Lung (tissue), 13 donors: ENCODE results near the gene MRPL49. TPM values are rescaled to one million over a fixed set of nuclear protein-coding genes. Genes with fewer than 3 reads are reported as not detected.
"Not testable (repeated sequence)": the region's sequence is repeated elsewhere in the genome, so short reads cannot be mapped to it uniquely, and the experiment has no call there.

Experiments used
- ATAC-seq: fragments of 200-7000 bp; cut with Tn5 transposase; one replicate; pipeline ENCODE4 v1.9.1; 2020; ENCODE audit warnings: moderate number of reproducible peaks; ENCODE audit not compliant: insufficient read depth, low FRiP score
- DNase-seq, 3 donors: peaks; one replicate each; pipeline ENCODE4 v3.0.0-alpha.2; 2013 to 2017
- H3K27ac ChIP-seq, 2 donors: one replicate each; pipeline ENCODE4 v1.5.1; 2013; ENCODE audit warnings: mild to moderate bottlenecking in 2 of 2, moderate library complexity in 2 of 2, control low read depth in 1 of 2, inconsistent platforms in 1 of 2, low read depth in 1 of 2, low read length in 1 of 2
- H3K27me3 ChIP-seq, 3 donors: one replicate each; pipeline ENCODE4 v1.5.1; 2013; ENCODE audit warnings: low read length in 2 of 3; ENCODE audit not compliant: control insufficient read depth in 3 of 3, insufficient read depth in 3 of 3
- H3K36me3 ChIP-seq, 4 donors: one replicate each; pipeline ENCODE4 v1.5.1; 2013; ENCODE audit warnings: low read length in 4 of 4, mild to moderate bottlenecking in 1 of 4, moderate library complexity in 1 of 4; ENCODE audit not compliant: control insufficient read depth in 4 of 4, insufficient read depth in 4 of 4
- H3K4me1 ChIP-seq, 5 donors: one replicate each; pipeline ENCODE4 v1.5.1; 2013; ENCODE audit warnings: low read length in 5 of 5, mild to moderate bottlenecking in 2 of 5, moderate library complexity in 1 of 5; ENCODE audit not compliant: control insufficient read depth in 5 of 5, insufficient read depth in 5 of 5
- H3K4me3 ChIP-seq: one replicate; pipeline ENCODE4 v1.5.1; 2013; ENCODE audit warnings: mild to moderate bottlenecking, control low read depth, moderate library complexity
- H3K9ac ChIP-seq, 2 donors: one replicate each; pipeline ENCODE4 v1.5.1; 2013; ENCODE audit warnings: low read length in 2 of 2, control low read depth in 1 of 2; ENCODE audit not compliant: insufficient read depth in 1 of 2
- H3K9me3 ChIP-seq, 4 donors: one replicate each; pipeline ENCODE4 v1.5.1; 2013; ENCODE audit warnings: low read length in 3 of 4, mild to moderate bottlenecking in 1 of 4, moderate library complexity in 1 of 4; ENCODE audit not compliant: control insufficient read depth in 4 of 4, insufficient read depth in 3 of 4
- WGBS, 2 donors: extraction: QIAGEN DNeasy Blood & Tissue Kit; methylation state at CpG; one replicate each; pipeline ENCODE4 v1.1.7; 2013; 5-methylcytosine and 5-hydroxymethylcytosine counted together
- polyA plus RNA-seq, 2 donors: library from polyadenylated mRNA; stranded (reverse); fragments of 200-250 nt; gene quantifications; one replicate each; pipeline ENCODE4 v1.2.1, GENCODE V29; 2013
- small RNA-seq: library from RNA; depleted of rRNA; stranded (forward); fragments of <200 nt; gene quantifications from one replicate; pipeline ENCODE3, GENCODE V24; 2014; ENCODE audit warnings: low replicate concordance
- total RNA-seq, 2 donors: library from RNA; depleted of rRNA in 1 of 2; stranded (reverse); fragments of >200 nt in 1 of 2; gene quantifications; one replicate each; pipeline ENCODE4 v1.2.1, GENCODE V29; 2014 to 2021
- TF ChIP-seq, protein P1 (sequence below): IDR thresholded peaks from 2 replicates; pipeline ENCODE4 v1.5.1; 2012; ENCODE audit warnings: mild to moderate bottlenecking; ENCODE audit errors: control extremely low read depth, extremely low read depth
- donor health status: control.
- donor health status: control.
- donor health status: Bipolar disorder and iron deficiency.
- donor health status: healthy.
- donor health status: DM: yes; HTN: yes; CAD: no.

The MRPL49 gene
- total and polyA plus RNA-seq, 4 donors: 26.3 to 57.2 (median 39.9) TPM

DNA sequence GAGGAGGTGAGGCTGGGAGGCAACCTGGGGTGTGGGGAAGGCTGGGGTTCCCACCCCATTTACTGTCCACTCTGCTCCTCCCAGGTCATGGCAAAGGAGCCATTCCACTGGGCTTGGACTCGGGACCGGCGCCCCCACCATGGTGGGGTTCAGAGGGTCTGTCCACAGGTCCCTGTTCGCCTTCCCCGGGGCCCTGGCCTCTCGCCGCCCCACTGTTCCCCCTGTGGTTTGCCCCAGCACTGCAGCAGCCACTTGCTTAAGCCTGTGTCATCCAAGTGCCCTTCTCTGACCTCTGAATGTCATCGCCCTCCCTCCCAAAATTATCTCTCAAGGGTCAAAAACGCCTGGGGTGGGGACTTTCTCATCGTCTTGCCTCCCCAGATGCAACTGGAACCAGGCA is 50.5 kb downstream of the MRPL49 start:
- ATAC-seq: no peak
- Histone ChIP-seq H3K9ac (no peak overlapping the region), H3K27ac (no peak overlapping the region), H3K4me3 (no peak overlapping the region), H3K4me1 (peaks cover 0 to 2% (median 0%) of the 10 kb centered on the region in 5 donors), H3K27me3 (no peaks in the 10 kb centered on the region), H3K9me3 (peaks cover 0 to 2% (median 0%) of the 10 kb centered on the region in 4 donors), H3K36me3 (no peaks in the 10 kb centered on the region)
- TF ChIP-seq, protein P1, sequence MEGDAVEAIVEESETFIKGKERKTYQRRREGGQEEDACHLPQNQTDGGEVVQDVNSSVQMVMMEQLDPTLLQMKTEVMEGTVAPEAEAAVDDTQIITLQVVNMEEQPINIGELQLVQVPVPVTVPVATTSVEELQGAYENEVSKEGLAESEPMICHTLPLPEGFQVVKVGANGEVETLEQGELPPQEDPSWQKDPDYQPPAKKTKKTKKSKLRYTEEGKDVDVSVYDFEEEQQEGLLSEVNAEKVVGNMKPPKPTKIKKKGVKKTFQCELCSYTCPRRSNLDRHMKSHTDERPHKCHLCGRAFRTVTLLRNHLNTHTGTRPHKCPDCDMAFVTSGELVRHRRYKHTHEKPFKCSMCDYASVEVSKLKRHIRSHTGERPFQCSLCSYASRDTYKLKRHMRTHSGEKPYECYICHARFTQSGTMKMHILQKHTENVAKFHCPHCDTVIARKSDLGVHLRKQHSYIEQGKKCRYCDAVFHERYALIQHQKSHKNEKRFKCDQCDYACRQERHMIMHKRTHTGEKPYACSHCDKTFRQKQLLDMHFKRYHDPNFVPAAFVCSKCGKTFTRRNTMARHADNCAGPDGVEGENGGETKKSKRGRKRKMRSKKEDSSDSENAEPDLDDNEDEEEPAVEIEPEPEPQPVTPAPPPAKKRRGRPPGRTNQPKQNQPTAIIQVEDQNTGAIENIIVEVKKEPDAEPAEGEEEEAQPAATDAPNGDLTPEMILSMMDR: no peak
- WGBS, 2 donors: 83 to 94% methylated on average over 10 of the region's 10 CpGs
- DNase-seq: no peak

DNA sequence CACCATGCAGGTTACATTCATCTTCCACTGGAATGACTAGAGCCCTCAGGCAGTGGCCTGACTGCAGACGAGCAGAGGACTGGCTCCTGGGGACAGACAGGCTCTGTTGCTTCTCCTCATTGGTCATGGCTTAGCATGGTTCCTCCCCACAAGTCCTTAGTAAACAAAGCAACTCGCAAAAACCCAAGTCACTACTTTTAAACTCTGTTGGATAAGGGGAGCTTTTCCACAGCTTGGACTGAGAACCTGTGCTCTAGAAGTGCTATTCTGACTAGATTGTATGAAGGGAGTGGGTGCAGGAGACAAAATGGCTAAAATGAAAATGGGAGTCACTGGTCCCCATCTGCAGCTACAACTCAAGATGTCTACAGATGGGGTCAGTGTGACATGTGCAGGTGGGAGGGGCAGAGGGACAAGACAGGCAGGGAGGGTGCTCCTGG is 52.5 kb downstream of the MRPL49 start:
- not testable (repeated sequence) for H3K27ac ChIP-seq, H3K9me3 ChIP-seq, H3K4me1 ChIP-seq, H3K27me3 ChIP-seq, DNase-seq, ATAC-seq, H3K4me3 ChIP-seq, H3K36me3 ChIP-seq, H3K9ac ChIP-seq
- 55 to 67% methylated on average over 2 of the region's 2 CpGs for WGBS, 2 donors

Small RNAs within 50 kb of the gene (small RNA-seq; reads per million reads assigned to genes)
- gene HIGD1AP10 (not detected), gene PDCL2P2 (not detected), gene RNU2-23P (1.0 reads per million, percentile 81 among the genes with 10 or more reads in this experiment)

Other genes starting within 250 kb of the MRPL49 start
- 100 to 1,000 TPM in 1 of 2 donors, 10 to 100 TPM in 1; 71.2 to 139 TPM for gene EHD1, start 243.7 kb upstream of the MRPL49 start, total RNA-seq
- gene EHD1, start 243.7 kb upstream of the MRPL49 start, polyA plus RNA-seq: 100 to 1,000 TPM in 1 of 2 donors, 10 to 100 TPM in 1; 42.1 to 144 TPM
- gene ATG2A, start 205.1 kb upstream of the MRPL49 start, total RNA-seq: 10 to 100 TPM; 17.4 to 32.5 TPM
- 10 to 100 TPM; 19.1 to 22.9 TPM for gene ATG2A, start 205.1 kb upstream of the MRPL49 start, polyA plus RNA-seq
- gene PPP2R5B, start 197.6 kb upstream of the MRPL49 start, total RNA-seq: 10 to 100 TPM in 1 of 2 donors, 1 to 10 TPM in 1; 9.8 to 27.8 TPM
- 10 to 100 TPM; 14.4 to 20.2 TPM for gene PPP2R5B, start 197.6 kb upstream of the MRPL49 start, polyA plus RNA-seq
- not detected for gene GPHA2, start 186.4 kb upstream of the MRPL49 start, total RNA-seq
- gene GPHA2, start 186.4 kb upstream of the MRPL49 start, polyA plus RNA-seq: under 1 TPM in 1 of 2 donors, not detected in 1; 0.19 TPM
- under 1 TPM in 1 of 2 donors, not detected in 1; 0.55 TPM for gene MAJIN, start 150.2 kb upstream of the MRPL49 start, total RNA-seq
- gene MAJIN, start 150.2 kb upstream of the MRPL49 start, polyA plus RNA-seq: under 1 TPM; 0.24 to 0.39 TPM
- 1 to 10 TPM; 2.9 to 6.3 TPM for gene BATF2, start 125.3 kb upstream of the MRPL49 start, total RNA-seq
- gene BATF2, start 125.3 kb upstream of the MRPL49 start, polyA plus RNA-seq: 1 to 10 TPM; 3.7 to 7.4 TPM
- gene ARL2, start 108.2 kb upstream of the MRPL49 start, total RNA-seq: 10 to 100 TPM; 37.4 to 95.4 TPM
- gene ARL2, start 108.2 kb upstream of the MRPL49 start, polyA plus RNA-seq: 100 to 1,000 TPM in 1 of 2 donors, 10 to 100 TPM in 1; 92.5 to 127 TPM
- gene SNX15, start 94.9 kb upstream of the MRPL49 start, total RNA-seq: 10 to 100 TPM; 16.2 to 28.4 TPM
- gene SNX15, start 94.9 kb upstream of the MRPL49 start, polyA plus RNA-seq: 10 to 100 TPM; 18.4 to 19.4 TPM
- 10 to 100 TPM in 1 of 2 donors, 1 to 10 TPM in 1; 5.1 to 17.6 TPM for gene SAC3D1, start 81.1 kb upstream of the MRPL49 start, total RNA-seq
- gene SAC3D1, start 81.1 kb upstream of the MRPL49 start, polyA plus RNA-seq: 10 to 100 TPM; 12.7 to 15.9 TPM
- 10 to 100 TPM; 12.4 to 22.0 TPM for gene NAALADL1, start 63.8 kb upstream of the MRPL49 start, total RNA-seq
- 10 to 100 TPM in 1 of 2 donors, 1 to 10 TPM in 1; 7.4 to 14.0 TPM for gene NAALADL1, start 63.8 kb upstream of the MRPL49 start, polyA plus RNA-seq
- 1 to 10 TPM; 2.2 to 2.7 TPM for gene CDCA5, start 38.3 kb upstream of the MRPL49 start, total RNA-seq
- 1 to 10 TPM; 1.8 to 2.1 TPM for gene CDCA5, start 38.3 kb upstream of the MRPL49 start, polyA plus RNA-seq
- 10 to 100 TPM; 34.5 to 35.4 TPM for gene ZFPL1, start 38.1 kb upstream of the MRPL49 start, total RNA-seq
- gene ZFPL1, start 38.1 kb upstream of the MRPL49 start, polyA plus RNA-seq: 10 to 100 TPM; 35.1 to 45.8 TPM
- gene VPS51, start 26.1 kb upstream of the MRPL49 start, total RNA-seq: 100 to 1,000 TPM; 128 to 164 TPM
- 100 to 1,000 TPM in 1 of 2 donors, 10 to 100 TPM in 1; 69.6 to 120 TPM for gene VPS51, start 26.1 kb upstream of the MRPL49 start, polyA plus RNA-seq
- 10 to 100 TPM; 41.0 to 68.4 TPM for gene TM7SF2, start 10.4 kb upstream of the MRPL49 start, total RNA-seq
- 10 to 100 TPM; 30.3 to 82.7 TPM for gene TM7SF2, start 10.4 kb upstream of the MRPL49 start, polyA plus RNA-seq
- 10 to 100 TPM in 1 of 2 donors, 1 to 10 TPM in 1; 6.3 to 19.6 TPM for gene ZNHIT2, start 4.6 kb upstream of the MRPL49 start, total RNA-seq
- gene ZNHIT2, start 4.6 kb upstream of the MRPL49 start, polyA plus RNA-seq: 10 to 100 TPM; 19.3 to 23.7 TPM
- gene FAU, start 187 bp upstream of the MRPL49 start, total RNA-seq: 100 to 1,000 TPM; 334 to 904 TPM
- gene FAU, start 187 bp upstream of the MRPL49 start, polyA plus RNA-seq: 1,000 to 10,000 TPM; 1,051 to 1,580 TPM
- gene SYVN1, start 12.2 kb downstream of the MRPL49 start, total RNA-seq: 10 to 100 TPM; 38.8 to 80.7 TPM
- 10 to 100 TPM; 31.6 to 36.5 TPM for gene SYVN1, start 12.2 kb downstream of the MRPL49 start, polyA plus RNA-seq
- not detected for gene SPDYC, start 47.9 kb downstream of the MRPL49 start, total RNA-seq
- gene SPDYC, start 47.9 kb downstream of the MRPL49 start, polyA plus RNA-seq: not detected
- gene CAPN1, start 59.6 kb downstream of the MRPL49 start, total RNA-seq: 100 to 1,000 TPM; 106 to 265 TPM
- 100 to 1,000 TPM; 128 to 144 TPM for gene CAPN1, start 59.6 kb downstream of the MRPL49 start, polyA plus RNA-seq
- 10 to 100 TPM in 1 of 2 donors, 1 to 10 TPM in 1; 9.7 to 14.2 TPM for gene POLA2, start 139.6 kb downstream of the MRPL49 start, total RNA-seq
- gene POLA2, start 139.6 kb downstream of the MRPL49 start, polyA plus RNA-seq: 1 to 10 TPM; 4.5 to 9.2 TPM
- gene CDC42EP2, start 192.5 kb downstream of the MRPL49 start, total RNA-seq: 10 to 100 TPM in 1 of 2 donors, 1 to 10 TPM in 1; 9.2 to 28.9 TPM
- 10 to 100 TPM; 23.4 to 35.0 TPM for gene CDC42EP2, start 192.5 kb downstream of the MRPL49 start, polyA plus RNA-seq
- 10 to 100 TPM; 44.6 to 53.2 TPM for gene DPF2, start 211.5 kb downstream of the MRPL49 start, total RNA-seq
- 10 to 100 TPM; 21.5 to 25.0 TPM for gene DPF2, start 211.5 kb downstream of the MRPL49 start, polyA plus RNA-seq
- gene TIGD3, start 232.4 kb downstream of the MRPL49 start, total RNA-seq: under 1 TPM in 1 of 2 donors, not detected in 1; 0.21 TPM
- gene TIGD3, start 232.4 kb downstream of the MRPL49 start, polyA plus RNA-seq: under 1 TPM; 0.24 to 0.27 TPM